Naive B cell (primary cell): ENCODE data around the gene NKD2. TPM values are rescaled to one million over a fixed set of nuclear protein-coding genes. Genes with fewer than 3 reads are reported as not detected.
"Not testable (repeated sequence)": the region's sequence is repeated elsewhere in the genome, so short reads cannot be mapped to it uniquely, and the experiment has no call there.

ENCODE experiments used
- ATAC-seq, 2 donors: fragments of 150-1000 bp; cut with Tn5 transposase; 2 replicates each; pipeline ENCODE4 v1.10.0; 2021; ENCODE audit warnings: low read depth in 2 of 2, mild to moderate bottlenecking in 2 of 2, moderate library complexity in 2 of 2
- DNase-seq: peaks from one replicate; pipeline ENCODE4 v3.0.0; 2022
- H3K27ac Mint-ChIP-seq, 6 donors: one replicate each; pipeline ENCODE4 v1.8.0; 2020 to 2022; ENCODE audit warnings: mild to moderate bottlenecking in 6 of 6, mixed read lengths in 6 of 6, moderate library complexity in 5 of 6, inconsistent platforms in 2 of 6
- H3K27me3 Mint-ChIP-seq, 3 donors: one replicate each; pipeline ENCODE4 v1.8.0; 2021 to 2022; ENCODE audit warnings: mixed read lengths in 3 of 3, mild to moderate bottlenecking in 1 of 3
- H3K36me3 Mint-ChIP-seq, 2 donors: one replicate each; pipeline ENCODE4 v1.8.0; 2020 to 2022; ENCODE audit warnings: mixed read lengths in 2 of 2, inconsistent platforms in 1 of 2, mild to moderate bottlenecking in 1 of 2
- H3K4me1 Mint-ChIP-seq, 3 donors: one replicate each; pipeline ENCODE4 v1.8.0; 2020 to 2022; ENCODE audit warnings: mixed read lengths in 3 of 3, inconsistent platforms in 1 of 3, mild to moderate bottlenecking in 1 of 3, moderate library complexity in 1 of 3
- H3K4me3 Mint-ChIP-seq, 8 donors: one replicate each; pipeline ENCODE4 v1.8.0; 2020 to 2022; ENCODE audit warnings: mild to moderate bottlenecking in 8 of 8, mixed read lengths in 8 of 8, moderate library complexity in 8 of 8, inconsistent platforms in 2 of 8
- H3K9me3 Mint-ChIP-seq, 7 donors: one replicate each; pipeline ENCODE4 v1.8.0; 2020 to 2022; ENCODE audit warnings: mixed read lengths in 7 of 7, mild to moderate bottlenecking in 5 of 7, inconsistent platforms in 2 of 7, moderate library complexity in 1 of 7
- polyA plus RNA-seq, 6 donors: library from polyadenylated mRNA; unstranded; fragments of 300-500 nt; fragmentation: Illumina TruSeq; gene quantifications; one replicate each; pipeline ENCODE4 v1.2.3, GENCODE V29; 2021; ENCODE audit warnings: low read depth in 6 of 6

Gene NKD2
- polyA plus RNA-seq, 6 donors from 2014 or later, result 0.29 TPM; not detected in 5

DNA sequence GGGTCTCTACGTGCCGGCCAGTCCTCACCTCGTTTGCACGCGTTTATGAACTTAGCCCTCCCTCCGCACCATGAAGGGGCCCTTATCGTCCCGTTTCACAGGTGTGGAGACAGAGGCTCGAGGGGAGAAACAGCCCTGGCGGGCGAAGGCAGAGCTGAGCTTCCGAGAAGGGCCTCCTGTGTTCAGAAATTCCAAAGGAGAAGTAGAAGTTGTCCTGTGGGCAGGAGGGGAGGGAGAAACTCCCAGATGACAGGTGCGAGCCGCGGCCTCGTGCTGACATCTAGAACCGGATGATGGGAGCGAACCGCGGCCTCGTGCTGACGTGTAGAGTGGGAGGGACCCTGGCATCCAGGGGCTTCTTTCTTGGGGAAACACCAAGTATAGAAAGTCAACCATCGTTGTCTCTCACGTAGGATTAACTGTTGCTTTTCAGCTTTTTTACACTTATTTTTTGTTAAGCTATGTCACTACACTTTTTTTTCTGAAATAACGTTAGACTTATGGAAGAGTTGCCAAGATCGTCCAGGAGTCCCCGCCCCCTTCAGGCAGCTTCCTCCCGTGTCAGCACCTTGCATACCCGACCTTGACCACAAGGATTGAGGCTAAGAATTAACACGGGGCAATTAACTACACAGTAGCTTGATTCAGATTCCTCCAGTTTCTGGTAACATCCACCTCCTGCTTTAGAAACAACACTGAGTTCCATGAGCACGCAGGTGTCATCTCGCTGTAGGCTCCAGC lies 42.8 kb upstream of the NKD2 start:
- peaks cover 51 to 80% (median 79%) of the 10 kb centered on the region in 3 donors for H3K27me3 Mint-ChIP-seq
- ATAC-seq (no peak), DNase-seq (no peak)
- peaks cover 10 to 21% (median 12%) of the 10 kb centered on the region in 3 donors for H3K4me1 Mint-ChIP-seq
- no peaks in the 10 kb centered on the region for H3K36me3 Mint-ChIP-seq
- H3K9me3 Mint-ChIP-seq, result peaks cover 0 to under 1% (median 0%) of the 10 kb centered on the region in 7 donors
- no peak overlapping the region for H3K27ac Mint-ChIP-seq
- H3K4me3 Mint-ChIP-seq, result peak overlapping the region in 1 of 8 donors; percentile 77

GRCh38 chr5:966345-966710 lies 42.3 kb upstream of the NKD2 start:
- H3K4me1 Mint-ChIP-seq, result peaks cover 10 to 15% (median 12%) of the 10 kb centered on the region in 3 donors
- peaks cover 50 to 76% (median 75%) of the 10 kb centered on the region in 3 donors for H3K27me3 Mint-ChIP-seq

DNA sequence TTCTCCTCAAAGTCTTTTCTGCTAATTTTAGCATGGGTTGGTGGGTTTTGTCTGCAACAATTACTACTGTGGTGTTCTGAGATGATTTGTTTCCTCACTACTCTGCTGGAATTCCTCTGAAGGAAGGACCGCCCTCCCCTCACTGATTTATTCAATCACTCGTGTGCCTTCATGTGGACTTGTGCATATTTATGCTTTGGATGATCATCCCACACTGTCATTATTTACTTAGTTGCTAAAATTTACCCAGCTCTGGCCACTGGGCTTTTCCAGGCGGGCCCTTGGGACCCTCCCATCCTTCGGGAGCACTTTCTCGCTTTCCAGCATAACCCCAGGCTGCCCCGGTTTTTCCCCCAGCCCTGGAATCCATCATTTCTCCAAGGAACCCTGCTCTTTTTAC lies 41.7 kb upstream of the NKD2 start:
- Mint-ChIP-seq H3K36me3 (no peaks in the 10 kb centered on the region), H3K4me3 (no peak overlapping the region), H3K9me3 (peaks cover 0 to 10% (median 2%) of the 10 kb centered on the region in 7 donors), H3K27ac (no peak overlapping the region), H3K27me3 (peaks cover 54 to 76% (median 75%) of the 10 kb centered on the region in 3 donors), H3K4me1 (peaks cover 10 to 13% (median 12%) of the 10 kb centered on the region in 3 donors)
- ATAC-seq (no peak), DNase-seq (no peak)

More at GRCh38 chr5:966345-966710, 42.3 kb upstream of the NKD2 start:
- ATAC-seq (no peak), DNase-seq (no peak)
- Mint-ChIP-seq H3K9me3 (peaks cover 0 to 4% (median 2%) of the 10 kb centered on the region in 7 donors), H3K36me3 (no peaks in the 10 kb centered on the region), H3K27ac (no peak overlapping the region), H3K4me3 (no peak overlapping the region)

GRCh38 chr5:968881-969280 lies 39.7 kb upstream of the NKD2 start:
- ATAC-seq (no peak), DNase-seq (no peak)
- no peaks in the 10 kb centered on the region for H3K36me3 Mint-ChIP-seq
- H3K27me3 Mint-ChIP-seq, result peaks cover 48 to 66% (median 60%) of the 10 kb centered on the region in 3 donors
- H3K27ac Mint-ChIP-seq, result peak overlapping the region in 2 of 6 donors; percentile 40 to 55
- H3K4me3 Mint-ChIP-seq, result no peak overlapping the region
- H3K9me3 Mint-ChIP-seq, result peaks cover 0 to 14% (median 3%) of the 10 kb centered on the region in 7 donors
- peaks cover 4 to 7% (median 6%) of the 10 kb centered on the region in 3 donors for H3K4me1 Mint-ChIP-seq

GRCh38 chr5:969408-969839 lies 39.2 kb upstream of the NKD2 start:
- Mint-ChIP-seq H3K4me1 (peaks cover 0 to 1% (median 1%) of the 10 kb centered on the region in 3 donors), H3K9me3 (peaks cover 0 to 18% (median 3%) of the 10 kb centered on the region in 7 donors), H3K36me3 (no peaks in the 10 kb centered on the region), H3K4me3 (no peak overlapping the region), H3K27ac (peak overlapping the region in 1 of 6 donors; percentile 84), H3K27me3 (peaks cover 44 to 61% (median 55%) of the 10 kb centered on the region in 3 donors)
- no peak for DNase-seq
- ATAC-seq, result no peak

DNA sequence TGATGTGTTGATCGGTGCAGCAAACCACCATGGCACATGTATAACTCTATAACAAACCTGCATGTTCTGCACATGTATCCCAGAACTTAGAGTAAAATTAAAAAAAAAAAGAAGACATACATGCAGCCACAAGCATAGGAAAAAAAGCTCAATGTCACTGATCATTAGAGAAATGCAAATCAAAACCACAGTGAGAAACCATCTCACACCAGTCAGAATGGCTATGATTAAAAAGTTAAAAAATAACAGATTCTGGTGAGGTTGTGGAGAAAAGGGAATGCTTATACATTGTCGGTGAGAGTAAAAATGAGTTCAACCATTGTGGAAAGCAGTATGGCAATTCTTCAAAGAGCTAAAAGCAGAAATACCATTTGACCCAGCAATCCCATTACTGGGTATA lies 36.0 kb upstream of the NKD2 start:
- DNase-seq, H3K4me3 Mint-ChIP-seq, ATAC-seq, H3K4me1 Mint-ChIP-seq, H3K36me3 Mint-ChIP-seq, H3K27ac Mint-ChIP-seq: not testable (repeated sequence)
- H3K27me3 Mint-ChIP-seq, result peaks cover 28 to 36% (median 34%) of the 10 kb centered on the region in 3 donors
- peaks cover 0 to 18% (median 3%) of the 10 kb centered on the region in 7 donors for H3K9me3 Mint-ChIP-seq

GRCh38 chr5:976849-977751 lies 31.5 kb upstream of the NKD2 start:
- H3K4me3 Mint-ChIP-seq, result no peak overlapping the region
- peaks cover 0 to 13% (median 0%) of the 10 kb centered on the region in 7 donors for H3K9me3 Mint-ChIP-seq
- H3K27me3 Mint-ChIP-seq, result peaks cover 4 to 14% (median 9%) of the 10 kb centered on the region in 3 donors
- no peaks in the 10 kb centered on the region for H3K4me1 Mint-ChIP-seq
- no peak overlapping the region for H3K27ac Mint-ChIP-seq
- ATAC-seq (no peak), DNase-seq (no peak)
- no peaks in the 10 kb centered on the region for H3K36me3 Mint-ChIP-seq

DNA sequence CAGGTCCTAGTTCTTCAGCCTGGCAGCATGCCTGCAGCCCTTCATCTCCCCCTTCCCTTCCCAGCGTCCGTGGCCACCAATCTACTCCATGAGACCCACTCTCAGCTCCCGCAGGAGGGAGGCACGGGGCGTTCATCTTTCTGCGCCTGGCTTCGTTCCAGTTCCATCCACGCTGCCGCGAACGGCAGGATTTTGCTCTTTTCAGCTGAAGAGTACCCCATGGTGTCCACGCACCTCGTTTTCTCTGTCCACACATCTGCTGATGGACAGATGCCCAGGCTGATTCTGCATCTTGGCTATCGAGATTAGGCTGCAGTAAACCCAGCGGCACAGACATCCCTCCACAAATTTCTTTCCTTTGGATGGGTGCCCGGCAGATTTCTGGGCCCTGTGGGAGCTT lies 30.5 kb upstream of the NKD2 start:
- DNase-seq, result no peak
- Mint-ChIP-seq H3K36me3 (no peaks in the 10 kb centered on the region), H3K4me1 (no peaks in the 10 kb centered on the region)

GRCh38 chr5:978693-979092 lies 29.9 kb upstream of the NKD2 start:
- H3K27ac Mint-ChIP-seq, result peak overlapping the region in 1 of 6 donors; percentile 46
- DNase-seq, result no peak
- H3K4me1 Mint-ChIP-seq, result no peaks in the 10 kb centered on the region
- H3K9me3 Mint-ChIP-seq, result peaks cover 0 to 5% (median 3%) of the 10 kb centered on the region in 7 donors
- no peak overlapping the region for H3K4me3 Mint-ChIP-seq
- ATAC-seq, result no peak
- peaks cover 7 to 19% (median 16%) of the 10 kb centered on the region in 3 donors for H3K27me3 Mint-ChIP-seq
- H3K36me3 Mint-ChIP-seq, result peaks cover 0 to 6% of the 10 kb centered on the region in 2 donors

More for the DNA sequence above, 30.5 kb upstream of the NKD2 start:
- Mint-ChIP-seq H3K9me3 (peaks cover 0 to 4% (median 0%) of the 10 kb centered on the region in 7 donors), H3K27ac (no peak overlapping the region), H3K4me3 (no peak overlapping the region), H3K27me3 (peaks cover 4 to 13% (median 9%) of the 10 kb centered on the region in 3 donors)
- no peak for ATAC-seq

DNA sequence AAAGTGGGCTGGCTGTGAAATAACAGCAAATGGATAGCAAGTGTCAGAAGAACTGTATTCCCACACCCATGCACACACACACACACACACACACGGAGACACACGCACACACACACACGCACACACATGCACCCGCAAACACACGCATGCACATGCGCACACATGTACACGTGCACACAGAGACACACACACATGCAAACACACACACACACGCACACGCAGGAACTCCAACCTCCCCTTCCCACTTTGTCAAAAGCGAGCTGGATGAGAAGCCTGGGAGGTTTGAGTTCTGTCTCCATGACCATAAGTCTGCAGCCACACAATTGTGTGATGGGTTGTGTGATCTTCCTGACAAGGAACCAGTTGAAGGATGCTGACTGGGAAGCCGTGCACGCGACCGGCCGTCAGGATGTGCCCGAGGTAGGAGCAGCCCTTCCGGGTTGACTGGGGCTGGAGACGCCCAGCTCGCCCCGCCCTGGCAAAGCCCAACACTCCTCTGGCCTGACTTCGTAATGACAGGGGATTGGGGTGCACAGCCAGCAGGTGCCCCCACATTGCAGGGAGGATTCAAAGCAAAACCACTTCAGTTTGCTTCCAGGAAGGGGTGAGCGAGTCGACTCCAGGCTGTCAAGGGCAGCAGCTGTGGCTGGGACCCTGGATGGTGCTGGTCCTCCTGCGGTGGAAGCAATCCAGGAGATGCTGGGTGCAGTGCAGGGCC lies 29.3 kb upstream of the NKD2 start:
- no peak for DNase-seq
- Mint-ChIP-seq H3K36me3 (peaks cover 0 to 12% of the 10 kb centered on the region in 2 donors), H3K4me1 (no peaks in the 10 kb centered on the region), H3K4me3 (no peak overlapping the region), H3K9me3 (peaks cover 0 to 9% (median 3%) of the 10 kb centered on the region in 7 donors), H3K27ac (no peak overlapping the region), H3K27me3 (peaks cover 13 to 25% (median 21%) of the 10 kb centered on the region in 3 donors)
- no peak for ATAC-seq

- DNase-seq (no peak), ATAC-seq (no peak)
- peaks cover 0 to 19% of the 10 kb centered on the region in 2 donors for H3K36me3 Mint-ChIP-seq
- H3K9me3 Mint-ChIP-seq, result peaks cover 0 to 17% (median 5%) of the 10 kb centered on the region in 7 donors
- H3K27me3 Mint-ChIP-seq, result peaks cover 13 to 33% (median 30%) of the 10 kb centered on the region in 3 donors
- no peak overlapping the region for H3K27ac Mint-ChIP-seq
- no peaks in the 10 kb centered on the region for H3K4me1 Mint-ChIP-seq
- H3K4me3 Mint-ChIP-seq, result no peak overlapping the region
Measured at GRCh38 chr5:980001-980588, 28.5 kb upstream of the NKD2 start.

- Mint-ChIP-seq H3K27me3 (peaks cover 13 to 39% (median 37%) of the 10 kb centered on the region in 3 donors), H3K36me3 (peaks cover 0 to 19% of the 10 kb centered on the region in 2 donors), H3K4me3 (no peak overlapping the region)
Measured at GRCh38 chr5:980966-981365, 27.6 kb upstream of the NKD2 start.

More at GRCh38 chr5:980966-981365, 27.6 kb upstream of the NKD2 start:
- no peak overlapping the region for H3K27ac Mint-ChIP-seq
- ATAC-seq (no peak), DNase-seq (no peak)
- H3K9me3 Mint-ChIP-seq, result peaks cover 0 to 26% (median 6%) of the 10 kb centered on the region in 7 donors
- no peaks in the 10 kb centered on the region for H3K4me1 Mint-ChIP-seq
